GM18858 (cell line): ENCODE data around the gene TP53BP2.

Experiments used
- ATAC-seq: cut with Tn5 transposase; IDR thresholded peaks from one replicate; pipeline ENCODE4 v1.9.1; 2021; ENCODE audit not compliant: unreplicated experiment

The TP53BP2 gene

GRCh38 chr1:223770621-223771315 lies 75.0 kb downstream of the TP53BP2 start:
- no peak for ATAC-seq

GRCh38 chr1:223765719-223766340 lies 79.9 kb downstream of the TP53BP2 start:
- ATAC-seq = no peak

GRCh38 chr1:223765036-223765718 lies 80.6 kb downstream of the TP53BP2 start:
- no peak for ATAC-seq

GRCh38 chr1:223763881-223764280 lies 81.9 kb downstream of the TP53BP2 start:
- ATAC-seq = no peak

GRCh38 chr1:223763251-223763650 lies 82.5 kb downstream of the TP53BP2 start:
- ATAC-seq = no peak

GRCh38 chr1:223761411-223761810 lies 84.3 kb downstream of the TP53BP2 start:
- no peak for ATAC-seq

GRCh38 chr1:223760833-223761232 lies 84.9 kb downstream of the TP53BP2 start:
- no peak for ATAC-seq

GRCh38 chr1:223759273-223759672 lies 86.5 kb downstream of the TP53BP2 start:
- ATAC-seq = no peak

- no peak for ATAC-seq
Observed at GRCh38 chr1:223758734-223759133, 87.0 kb downstream of the TP53BP2 start.

GRCh38 chr1:223756806-223757700 lies 88.7 kb downstream of the TP53BP2 start:
- ATAC-seq = no peak

- ATAC-seq = no peak
Observed at GRCh38 chr1:223755992-223756775, 89.6 kb downstream of the TP53BP2 start.

- ATAC-seq = no peak
Observed at GRCh38 chr1:223755432-223755792, 90.3 kb downstream of the TP53BP2 start.

- no peak for ATAC-seq
Observed at GRCh38 chr1:223754681-223755431, 90.9 kb downstream of the TP53BP2 start.

GRCh38 chr1:223752721-223753515 lies 92.8 kb downstream of the TP53BP2 start:
- no peak for ATAC-seq

GRCh38 chr1:223751696-223752095 lies 94.1 kb downstream of the TP53BP2 start:
- no peak for ATAC-seq

- ATAC-seq = no peak
Observed at GRCh38 chr1:223750730-223751570, 94.8 kb downstream of the TP53BP2 start.

- ATAC-seq = no peak
Observed at GRCh38 chr1:223748773-223749733, 96.7 kb downstream of the TP53BP2 start.
